Ectodermal cell (in vitro differentiated cells): Measurements from ENCODE around the gene AGR2.

Experiments
- H3K27ac ChIP-seq: 2 replicates; pipeline ENCODE4 v1.7.0; 2013; ENCODE audit warnings: mild to moderate bottlenecking, low read depth, low read length; ENCODE audit not compliant: insufficient read depth, poor library complexity, severe bottlenecking
- H3K27me3 ChIP-seq: 2 replicates; pipeline ENCODE4 v1.7.0; 2013; ENCODE audit warnings: mild to moderate bottlenecking, low read length; ENCODE audit not compliant: insufficient read depth, control insufficient read depth, poor library complexity, severe bottlenecking
- H3K36me3 ChIP-seq: one replicate; pipeline ENCODE4 v1.7.0; 2013; ENCODE audit warnings: low read length; ENCODE audit not compliant: control insufficient read depth, insufficient read depth
- H3K4me1 ChIP-seq: one replicate; pipeline ENCODE4 v1.7.0; 2013; ENCODE audit warnings: low read length; ENCODE audit not compliant: control insufficient read depth, insufficient read depth
- H3K4me3 ChIP-seq: 2 replicates; pipeline ENCODE4 v1.7.0; 2013; ENCODE audit warnings: low read depth, low read length, control low read depth; ENCODE audit not compliant: insufficient read depth
- H3K9me3 ChIP-seq: 2 replicates; pipeline ENCODE4 v1.7.0; 2013; ENCODE audit warnings: mild to moderate bottlenecking, low read length, moderate library complexity; ENCODE audit not compliant: control insufficient read depth
- WGBS, 2 experiments: methylation state at CpG; one replicate each; pipeline ENCODE4 v1.1.7; 2013; ENCODE audit warnings: missing lambda C conversion rate in 2 of 2; 5-methylcytosine and 5-hydroxymethylcytosine counted together

Gene AGR2

DNA sequence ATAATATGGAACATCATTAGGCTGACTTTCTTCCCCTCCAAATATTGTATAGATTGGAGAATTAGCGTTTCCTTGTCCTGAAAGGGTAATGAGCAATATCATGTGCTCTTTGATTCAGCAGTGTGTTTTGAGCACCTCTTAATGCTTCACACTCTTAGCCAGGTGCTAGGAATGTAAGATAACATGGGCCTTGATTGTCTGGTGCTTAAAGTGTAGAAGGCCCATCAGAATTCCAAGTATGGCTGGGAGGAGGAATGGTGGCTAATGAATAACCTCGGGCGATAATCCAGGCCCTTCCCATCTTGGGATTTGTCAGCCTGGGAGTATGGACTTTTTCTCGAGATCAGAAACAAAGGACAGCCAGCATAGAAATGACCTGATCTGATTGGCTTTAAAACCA is 42.6 kb downstream of the AGR2 start:
- Histone ChIP-seq H3K4me3 (no peak overlapping the region), H3K9me3 (no peaks in the 10 kb centered on the region), H3K4me1 (no peaks in the 10 kb centered on the region), H3K27ac (no peak overlapping the region), H3K36me3 (no peaks in the 10 kb centered on the region), H3K27me3 (no peaks in the 10 kb centered on the region)
- 95 to 97% methylated on average over 4 of the region's 4 CpGs for WGBS, 2 experiments

DNA sequence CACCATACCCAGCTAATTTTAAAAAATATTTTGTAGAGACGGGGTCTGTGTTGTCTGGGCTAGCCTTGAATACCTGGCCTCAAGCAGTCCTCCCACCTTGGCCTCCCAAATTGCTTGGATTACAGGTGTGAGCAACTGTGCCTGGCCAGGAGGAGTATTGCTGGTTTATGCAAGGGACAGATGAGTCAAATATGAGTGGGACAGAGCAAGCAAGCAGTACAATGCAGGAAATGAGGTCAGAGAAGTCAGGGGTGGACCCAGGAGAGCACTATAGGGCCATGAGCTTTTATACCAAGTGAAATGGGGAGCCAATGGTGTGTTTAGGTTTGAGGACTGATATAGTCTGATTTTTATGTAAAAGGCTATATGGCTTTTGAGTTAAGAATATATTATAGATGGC is 45.0 kb downstream of the AGR2 start:
- 92 to 100% methylated on average over 1 of the region's 1 CpG for WGBS, 2 experiments
- Histone ChIP-seq H3K9me3 (no peaks in the 10 kb centered on the region), H3K27ac (no peak overlapping the region), H3K4me3 (no peak overlapping the region), H3K36me3 (no peaks in the 10 kb centered on the region), H3K27me3 (peaks cover 5% of the 10 kb centered on the region), H3K4me1 (peaks cover 6% of the 10 kb centered on the region)

DNA sequence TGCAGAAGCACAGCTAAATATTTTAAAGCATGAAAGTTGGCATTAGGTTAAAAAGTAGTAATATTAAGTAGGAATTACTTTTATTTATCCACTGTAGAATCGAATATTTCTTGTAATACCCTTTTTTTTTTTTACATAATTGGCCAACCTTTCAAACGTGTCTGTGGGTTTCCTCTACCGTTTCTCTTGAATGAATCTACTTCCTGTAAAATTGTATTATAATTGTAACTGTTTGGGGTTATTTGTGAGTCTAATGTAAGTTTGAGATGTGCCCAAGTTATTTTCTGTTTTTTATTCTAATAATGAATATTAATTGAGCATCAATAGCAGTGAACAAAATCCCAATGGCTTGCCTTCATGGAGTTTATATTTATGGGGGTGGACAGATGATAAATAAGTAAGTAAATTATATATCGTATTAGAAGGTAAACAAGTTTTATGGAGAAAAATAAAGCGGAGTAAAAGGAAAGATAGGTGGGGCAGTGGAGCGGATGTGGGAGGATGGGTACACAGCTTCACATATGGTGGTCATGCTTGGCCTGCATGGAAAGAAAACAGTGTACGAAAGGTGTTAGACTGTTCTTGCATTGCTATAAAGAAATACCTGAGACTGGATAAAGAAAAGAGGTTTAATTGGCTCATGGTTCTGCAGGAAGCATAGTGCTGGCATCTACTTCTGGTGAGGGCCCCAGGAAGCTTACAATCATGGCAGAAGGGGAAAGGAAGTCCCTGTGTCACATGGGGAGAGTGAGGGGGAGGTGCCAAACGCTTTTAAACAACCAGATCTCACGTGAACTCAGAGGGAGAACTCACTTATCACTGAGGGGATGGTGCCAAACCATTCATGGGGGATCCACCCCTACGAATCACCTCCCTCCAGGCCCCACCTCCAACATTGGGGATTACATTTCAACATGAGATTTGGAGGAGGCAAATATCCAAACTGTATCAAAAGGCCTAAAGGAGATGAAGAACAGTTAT is 45.9 kb downstream of the AGR2 start:
- H3K27ac ChIP-seq, result no peak overlapping the region
- peaks cover 6% of the 10 kb centered on the region for H3K4me1 ChIP-seq
- 92 to 97% methylated on average over 7 of the region's 10 CpGs for WGBS, 2 experiments
- H3K36me3 ChIP-seq, result no peaks in the 10 kb centered on the region
- H3K9me3 ChIP-seq, result no peaks in the 10 kb centered on the region
- no peak overlapping the region for H3K4me3 ChIP-seq
- H3K27me3 ChIP-seq, result peaks cover 11% of the 10 kb centered on the region

DNA sequence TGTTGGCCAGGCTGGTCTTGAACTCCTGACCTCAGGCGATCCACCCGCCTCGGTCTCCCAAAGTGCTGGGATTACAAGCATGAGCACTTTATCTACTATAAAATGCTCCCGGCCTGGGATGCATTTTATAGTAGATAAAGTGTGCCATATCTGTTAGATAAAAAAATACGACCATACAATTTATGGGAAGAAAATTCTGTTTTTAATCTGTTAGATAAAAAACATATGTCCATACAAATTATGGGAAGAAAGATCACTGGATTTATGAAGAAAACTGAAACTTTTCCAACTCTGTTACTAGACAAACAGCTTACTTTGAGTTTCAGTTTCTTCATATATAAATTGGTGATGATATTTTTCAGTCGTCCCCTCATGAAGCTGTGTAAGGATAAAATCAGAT is 46.8 kb downstream of the AGR2 start:
- Histone ChIP-seq H3K4me3 (no peak overlapping the region), H3K9me3 (no peaks in the 10 kb centered on the region), H3K4me1 (peaks cover 6% of the 10 kb centered on the region), H3K27ac (no peak overlapping the region), H3K27me3 (peaks cover 11% of the 10 kb centered on the region), H3K36me3 (no peaks in the 10 kb centered on the region)
- 83 to 94% methylated on average over 3 to 5 of the region's 6 CpGs for WGBS, 2 experiments

DNA sequence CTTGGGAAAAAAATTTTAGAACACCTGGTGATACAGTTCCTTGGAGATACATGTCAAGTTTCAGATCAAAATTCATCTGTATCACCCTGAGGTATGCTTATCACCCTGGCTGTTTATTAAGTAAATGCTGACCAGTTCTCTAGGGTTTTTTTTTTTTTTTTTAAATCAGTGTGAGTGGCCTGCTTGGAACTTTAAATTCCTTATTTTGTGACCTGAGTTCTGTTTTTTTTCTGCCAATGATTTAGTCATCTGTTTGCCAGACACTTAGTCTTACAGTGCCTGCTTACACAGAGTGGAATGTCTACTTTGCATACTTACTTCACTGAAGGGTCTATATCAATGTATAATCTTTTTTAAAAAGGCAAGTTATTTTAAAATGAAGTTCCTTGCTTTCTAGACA is 49.4 kb downstream of the AGR2 start:
- no peaks in the 10 kb centered on the region for H3K36me3 ChIP-seq
- H3K4me3 ChIP-seq, result no peak overlapping the region
- H3K4me1 ChIP-seq, result peaks cover 6% of the 10 kb centered on the region
- H3K9me3 ChIP-seq, result no peaks in the 10 kb centered on the region
- peaks cover 11% of the 10 kb centered on the region for H3K27me3 ChIP-seq
- no peak overlapping the region for H3K27ac ChIP-seq

DNA sequence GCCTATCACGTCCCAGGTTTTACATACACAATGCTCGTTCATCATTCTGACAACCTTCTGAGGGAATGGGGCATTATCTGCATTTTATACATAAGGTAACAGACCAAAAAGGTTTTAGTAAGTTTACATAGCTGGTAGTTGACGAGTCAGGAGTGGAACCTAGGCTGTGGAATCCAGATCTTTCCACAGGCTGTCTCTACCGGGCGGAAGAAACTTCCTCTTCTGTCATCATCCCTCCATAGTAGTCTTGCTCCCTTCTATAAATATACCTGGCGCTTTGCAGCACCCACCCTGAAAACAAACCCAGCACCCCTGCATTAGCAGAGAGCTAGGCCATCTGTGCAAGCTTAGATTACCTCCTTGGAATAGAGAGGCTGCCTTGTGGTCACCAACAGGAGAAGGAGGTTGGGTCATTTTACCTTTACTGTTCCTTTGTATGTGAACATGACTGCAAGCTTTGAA is 49.9 kb downstream of the AGR2 start:
- Histone ChIP-seq H3K27me3 (peaks cover 11% of the 10 kb centered on the region), H3K4me3 (peak overlapping the region; percentile 86), H3K27ac (no peak overlapping the region), H3K4me1 (peaks cover 6% of the 10 kb centered on the region), H3K36me3 (no peaks in the 10 kb centered on the region), H3K9me3 (no peaks in the 10 kb centered on the region)
- WGBS, 2 experiments, result 47 to 50% methylated on average over 6 of the region's 6 CpGs

DNA sequence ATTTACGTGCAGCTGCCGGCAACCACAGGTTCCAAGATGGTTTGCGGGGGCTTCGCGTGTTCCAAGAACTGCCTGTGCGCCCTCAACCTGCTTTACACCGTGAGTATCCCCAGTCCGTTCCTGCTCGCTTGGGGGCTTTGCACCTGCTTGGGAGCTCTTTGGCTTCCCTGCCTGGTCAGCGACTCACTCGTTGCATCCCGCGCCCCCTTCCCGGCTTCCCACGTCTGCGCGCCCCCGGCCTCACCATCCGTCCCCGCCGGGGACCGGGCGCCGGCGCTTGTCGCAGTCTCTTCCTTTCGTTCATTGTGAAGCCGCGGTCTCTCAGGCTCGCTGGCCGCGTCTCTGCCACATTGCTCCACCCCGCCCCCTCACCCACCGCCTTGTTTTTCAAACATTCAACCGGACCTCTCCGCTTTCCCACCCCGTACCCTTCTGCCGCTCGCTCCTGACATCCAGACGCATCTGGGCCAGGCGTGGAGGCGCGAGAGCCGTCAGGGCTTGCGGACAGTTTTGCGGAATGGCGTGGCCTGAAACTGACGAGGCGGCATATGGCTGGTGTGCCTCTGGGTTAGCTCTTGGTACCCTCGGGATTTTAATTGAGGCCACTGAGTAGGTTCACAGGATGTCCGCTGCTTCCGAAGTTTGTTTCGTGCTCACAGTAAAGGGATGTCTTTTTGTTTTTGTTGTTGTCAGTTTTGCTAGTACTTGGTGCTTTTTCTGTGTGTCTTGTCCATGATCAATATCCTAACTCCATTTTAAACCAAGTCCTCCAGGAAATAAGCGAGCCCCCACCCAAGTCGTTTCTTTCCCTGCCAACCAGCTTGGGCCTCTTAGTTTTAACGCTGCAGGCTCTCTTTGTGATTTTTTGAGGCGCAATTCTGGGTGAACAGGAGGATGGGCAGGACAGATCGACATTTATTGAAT is 50.6 kb downstream of the AGR2 start:
- 2 to 3% methylated on average over 57 to 58 of the region's 58 CpGs for WGBS, 2 experiments
- Histone ChIP-seq H3K4me1 (peaks cover 6% of the 10 kb centered on the region), H3K27ac (peak overlapping the region; percentile 82), H3K27me3 (peaks cover 11% of the 10 kb centered on the region), H3K9me3 (no peaks in the 10 kb centered on the region), H3K4me3 (peak overlapping the region; percentile 86), H3K36me3 (no peaks in the 10 kb centered on the region)

DNA sequence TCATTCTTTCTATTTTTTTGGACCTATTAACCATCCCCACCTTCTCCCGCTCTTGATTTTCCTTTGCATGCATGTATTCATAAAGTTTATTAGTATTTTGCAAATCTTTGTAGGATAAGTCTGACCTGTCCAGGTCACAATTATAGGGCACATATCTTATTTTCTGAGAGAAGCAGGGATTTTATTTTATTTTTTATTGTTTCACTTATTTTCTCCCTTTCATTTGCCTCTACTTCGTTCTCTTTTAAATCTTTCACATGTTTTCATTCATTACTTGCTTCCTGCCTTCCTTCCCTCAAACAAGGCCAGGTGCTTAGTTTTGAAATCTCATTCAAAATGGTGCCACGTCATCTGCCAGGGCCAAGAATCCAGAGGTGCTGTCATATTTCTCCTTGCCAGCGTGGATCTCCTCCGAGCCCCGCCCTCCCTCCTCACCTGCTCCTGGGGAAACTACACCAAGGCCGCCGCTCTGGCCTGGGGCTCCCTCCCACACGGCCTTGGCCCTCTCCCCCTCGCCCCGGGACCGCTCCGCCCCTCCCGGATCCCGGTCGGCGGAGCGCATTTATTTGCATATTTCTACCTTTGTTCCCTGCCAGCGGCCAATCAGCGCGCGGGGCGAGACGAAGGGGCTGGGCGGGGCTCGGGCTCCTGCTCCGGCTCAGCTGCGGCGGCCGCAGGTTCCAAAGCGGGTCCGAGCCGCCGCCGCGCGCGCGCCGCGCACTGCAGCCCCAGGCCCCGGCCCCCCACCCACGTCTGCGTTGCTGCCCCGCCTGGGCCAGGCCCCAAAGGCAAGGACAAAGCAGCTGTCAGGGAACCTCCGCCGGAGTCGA is 51.5 kb downstream of the AGR2 start, which contains the start of gene TSPAN13:
Gene TSPAN13 (plus strand): TSS at position 654 of the 830 bp plus-strand sequence. CDS start 213 bp downstream, outside the sequence.
- H3K9me3 ChIP-seq, result no peaks in the 10 kb centered on the region
- 1 to 3% methylated on average over 47 to 48 of the region's 48 CpGs for WGBS, 2 experiments
- H3K27ac ChIP-seq, result peak within 1 kb of the TSS; percentile 82
- peaks cover 6% of the 10 kb centered on the region for H3K4me1 ChIP-seq
- no peaks in the 10 kb centered on the region for H3K36me3 ChIP-seq
- peaks cover 11% of the 10 kb centered on the region for H3K27me3 ChIP-seq
- H3K4me3 ChIP-seq, result peak within 1 kb of the TSS; percentile 86

DNA sequence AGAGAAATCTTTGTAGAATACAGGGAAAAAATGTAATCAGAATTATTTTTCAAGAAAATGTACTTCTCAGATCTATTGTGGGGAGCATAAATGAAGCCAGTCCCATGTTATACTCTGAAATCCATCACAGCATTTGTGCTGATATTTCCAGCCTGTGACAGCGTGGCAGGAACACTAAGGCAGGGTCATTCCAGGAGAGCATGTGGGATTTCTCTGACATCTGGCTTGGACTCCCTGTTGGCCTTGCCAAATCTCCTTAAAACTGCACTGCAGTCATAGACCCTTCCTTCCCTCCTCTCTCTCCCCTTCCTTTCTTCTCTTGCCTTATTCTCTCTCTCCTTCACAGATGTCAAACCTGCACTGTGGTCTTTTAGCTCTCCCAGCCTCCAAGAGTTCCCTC is 57.7 kb downstream of the AGR2 start:
- Histone ChIP-seq H3K4me1 (peaks cover 22% of the 10 kb centered on the region), H3K4me3 (no peak overlapping the region), H3K9me3 (no peaks in the 10 kb centered on the region), H3K36me3 (no peaks in the 10 kb centered on the region), H3K27me3 (no peaks in the 10 kb centered on the region), H3K27ac (no peak overlapping the region)
- 85 to 91% methylated on average over 1 of the region's 1 CpG for WGBS, 2 experiments
